Endothelial cell of umbilical vein (primary cell): ENCODE results near the gene DDR2. TPM values are rescaled to one million over a fixed set of nuclear protein-coding genes. Genes with fewer than 3 reads are reported as not detected.

Source experiments
- BruUV-seq: library from RNA; stranded (reverse); fragments of 400-500 nt; replicated peaks from 2 replicates; lab custom pipeline; 2021; lab: Mats Ljungman, UMichigan
- CTCF ChIA-PET: fragments of 300-600, 350-600 bp; sonication (Branson Sonifier 250); formaldehyde crosslinking; loops from one replicate; lab custom pipeline; 2021; ENCODE audit warnings: antibody characterized with exemption, inconsistent platforms; lab: Charles Lee
- POLR2A ChIA-PET: fragments of 300-600, 350-600 bp; sonication (Branson Sonifier 250); formaldehyde crosslinking; loops from one replicate; lab custom pipeline; 2021; ENCODE audit warnings: antibody characterized with exemption, inconsistent platforms; lab: Charles Lee
- DNase-seq: peaks from one replicate; pipeline ENCODE4 v3.0.0-alpha.2; 2011; ENCODE audit warnings: low read depth, low spot score
- FAIRE-seq: peaks from 2 replicates; lab custom pipeline; 2011; peaks lifted over from hg19 to GRCh38; lab: Jason Lieb, UNC
- H2AFZ ChIP-seq: 2 replicates; pipeline ENCODE4 v1.6.0; 2012; ENCODE audit warnings: low read depth, low read length, control low read depth, inconsistent platforms
- H3K27ac ChIP-seq: 2 replicates; pipeline ENCODE4 v1.5.1; 2011; ENCODE audit warnings: low read depth, mild to moderate bottlenecking, control low read depth, low read length, moderate library complexity; ENCODE audit not compliant: insufficient read depth
- H3K27me3 ChIP-seq, 2 experiments: 2 replicates each; pipeline versions ENCODE4 v1.6.0 to v1.6.1; 2011; ENCODE audit warnings: low read length in 2 of 2, mixed read lengths in 1 of 2; ENCODE audit not compliant: control insufficient read depth in 2 of 2, insufficient read depth in 2 of 2
- H3K36me3 ChIP-seq, 2 experiments: 2 replicates in 1 of 2; 3 replicates in 1 of 2; pipeline ENCODE4 v1.5.1; 2011; ENCODE audit warnings: low read length in 2 of 2, mild to moderate bottlenecking in 1 of 2, moderate library complexity in 1 of 2; ENCODE audit not compliant: control insufficient read depth in 2 of 2, insufficient read depth in 2 of 2; ENCODE audit errors: extremely low read depth in 1 of 2
- H3K4me1 ChIP-seq: 3 replicates; pipeline ENCODE4 v1.5.1; 2011; ENCODE audit warnings: mild to moderate bottlenecking, low read length; ENCODE audit not compliant: control insufficient read depth, insufficient read depth; ENCODE audit errors: extremely low read depth
- H3K4me2 ChIP-seq: 2 replicates; pipeline ENCODE4 v1.6.1; 2011; ENCODE audit warnings: low read length, control low read depth, mixed read lengths; ENCODE audit not compliant: insufficient read depth
- H3K4me3 ChIP-seq, 3 experiments: fragments of 200-600 bp in 1 of 3; sonication (generic), shearing (Covaris generic) in 1 of 3; replicated peaks in 1 of 3; 2 replicates each; pipeline ENCODE4 v1.5.1; 2011 to 2016; ENCODE audit warnings: control low read depth in 3 of 3, low read length in 3 of 3, mild to moderate bottlenecking in 2 of 3, inconsistent platforms in 1 of 3, low read depth in 1 of 3, moderate library complexity in 1 of 3; ENCODE audit not compliant: insufficient read depth in 1 of 3
- H3K79me2 ChIP-seq: 2 replicates; pipeline ENCODE4 v1.6.0; 2012; ENCODE audit warnings: low read length, inconsistent platforms; ENCODE audit not compliant: control insufficient read depth, insufficient read depth
- H3K9ac ChIP-seq: replicated peaks from 2 replicates; pipeline ENCODE3; 2011; ENCODE audit warnings: low read length, control low read depth; ENCODE audit not compliant: insufficient read depth; ENCODE audit errors: extremely low read depth
- H3K9me1 ChIP-seq: replicated peaks from 3 replicates; pipeline ENCODE4 v1.6.0; 2011; ENCODE audit warnings: mild to moderate bottlenecking, low read length; ENCODE audit not compliant: control insufficient read depth, insufficient read depth; ENCODE audit errors: extremely low read depth
- H3K9me3 ChIP-seq: replicated peaks from 2 replicates; pipeline ENCODE4 v1.5.1; 2012; ENCODE audit warnings: low read length, inconsistent platforms; ENCODE audit not compliant: control insufficient read depth, insufficient read depth
- H4K20me1 ChIP-seq: replicated peaks from 2 replicates; pipeline ENCODE3; 2011; ENCODE audit warnings: mild to moderate bottlenecking, low read length; ENCODE audit not compliant: control insufficient read depth, insufficient read depth; ENCODE audit errors: extremely low read depth
- EZH2 ChIP-seq: IDR thresholded peaks from 2 replicates; pipeline ENCODE4 v1.6.1; 2012; ENCODE audit warnings: borderline replicate concordance, low read depth, mild to moderate bottlenecking, moderate library complexity, low read length, inconsistent platforms; ENCODE audit not compliant: severe bottlenecking
- FOS ChIP-seq: IDR thresholded peaks from 2 replicates; pipeline ENCODE4 v1.6.1; 2011; ENCODE audit warnings: mild to moderate bottlenecking, low read length, moderate library complexity, borderline replicate concordance; ENCODE audit not compliant: insufficient read depth
- GATA2 ChIP-seq: IDR thresholded peaks from 2 replicates; pipeline ENCODE4 v1.7.0; 2011; ENCODE audit warnings: low read depth, mild to moderate bottlenecking, moderate library complexity, mixed read lengths, low read length; ENCODE audit not compliant: insufficient read length, insufficient read depth
- JUN ChIP-seq: IDR thresholded peaks from 2 replicates; pipeline ENCODE4 v1.6.1; 2011; ENCODE audit warnings: borderline replicate concordance, low read depth; ENCODE audit not compliant: insufficient read length, insufficient read depth
- MYC ChIP-seq: IDR thresholded peaks from one replicate; pipeline ENCODE4 v1.6.1; 2011; ENCODE audit warnings: mild to moderate bottlenecking, low read depth, low read length
- POLR2A ChIP-seq: IDR thresholded peaks from 2 replicates; pipeline ENCODE4 v1.6.1; 2012; ENCODE audit warnings: low read depth, mild to moderate bottlenecking, control low read depth, low read length
- POLR2AphosphoS5 ChIP-seq: IDR thresholded peaks from 2 replicates; pipeline ENCODE4 v1.6.1; 2012; ENCODE audit warnings: low read depth, mild to moderate bottlenecking, control low read depth, low read length, moderate library complexity; ENCODE audit not compliant: insufficient read depth
- dilution Hi-C: fragments of 300-500 bp; cut with MboI; formaldehyde crosslinking; loops from one replicate; pipeline ENCODE4 v1.15.0; 2019; ENCODE audit warnings: low sequenced_read_pairs; ENCODE audit not compliant: extremely low pct_ligation_motif_present
- intact Hi-C: fragments of 100-400 bp; cut with micrococcal nuclease; formaldehyde crosslinking; loops from one replicate; pipeline ENCODE4 v1.10.0; 2022
- polyA plus RNA-seq, 4 experiments: library from polyadenylated mRNA; depleted of rRNA in 3 of 4; stranded (reverse) in 3 of 4; unstranded in 1 of 4; fragments of >200 nt; gene quantifications; 2 replicates each; pipeline versions ENCODE4 v1.2.1 to v1.2.3, GENCODE V29; 2011 to 2012; ENCODE audit warnings: missing spikeins in 1 of 4
- total RNA-seq: library from RNA; stranded (reverse); gene quantifications from 2 replicates; pipeline ENCODE4 v1.2.3, GENCODE V29; 2021
- TF ChIP-seq, protein P1 (sequence below): IDR thresholded peaks from 2 replicates; pipeline ENCODE4 v1.6.1; 2011; ENCODE audit not compliant: insufficient read depth, insufficient read length
- TF ChIP-seq, protein P2 (sequence below), 2 donors: IDR thresholded peaks; 1 replicate in 1 of 2; 2 replicates in 1 of 2; pipeline ENCODE4 v1.5.1; 2011; ENCODE audit warnings: low read length in 2 of 2, mild to moderate bottlenecking in 2 of 2, moderate library complexity in 2 of 2, control low read depth in 1 of 2, inconsistent platforms in 1 of 2, low read depth in 1 of 2; ENCODE audit not compliant: insufficient read depth in 1 of 2; ENCODE audit errors: extremely low read depth in 1 of 2

DDR2 gene
- total and polyA plus RNA-seq, 2 donors (not counting 3 experiments of a cell fraction or from before 2014, with no cell fraction given): 27.8 to 30.8 TPM

DNA sequence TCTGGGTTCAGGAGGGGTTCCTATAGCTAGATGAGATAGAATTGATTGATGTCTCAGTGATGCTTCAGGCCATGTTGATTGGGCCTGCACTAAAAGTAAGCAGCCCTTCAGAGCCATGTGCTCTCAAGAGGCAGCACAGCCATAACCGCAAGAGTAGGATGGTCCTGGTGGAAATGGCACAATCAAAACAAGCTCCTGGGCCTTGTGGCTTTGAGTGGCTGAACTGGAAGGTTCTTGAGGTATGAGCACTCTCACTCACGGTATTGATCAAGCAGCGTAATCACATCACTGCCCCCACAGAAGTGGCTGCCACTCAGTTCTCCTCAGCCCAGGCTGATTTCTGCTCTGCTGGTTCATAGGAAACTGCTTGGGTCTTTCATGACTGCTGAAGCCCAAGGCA, 76.0 kb downstream of the DDR2 start:
- POLR2A ChIA-PET: no interaction called here
- Histone ChIP-seq H3K79me2 (no peaks in the 10 kb centered on the region), H3K27me3 (no peaks in the 10 kb centered on the region), H3K9ac (no peak overlapping the region), H3K4me2 (no peak overlapping the region), H3K4me3 (no peak overlapping the region), H3K36me3 (peaks cover 0 to 2% of the 10 kb centered on the region in 2 experiments), H2AFZ (no peak overlapping the region), H4K20me1 (no peaks in the 10 kb centered on the region), H3K4me1 (peaks cover 27% of the 10 kb centered on the region), H3K9me1 (no peaks in the 10 kb centered on the region), H3K27ac (no peak overlapping the region), H3K9me3 (no peaks in the 10 kb centered on the region)
- DNase-seq (no peak), FAIRE-seq (no peak)
- dilution Hi-C loops: no loop called here
- no TSS peak for BruUV-seq
- CTCF ChIA-PET: no interaction called here
- no peak for TF ChIP-seq POLR2AphosphoS5
- no peak for TF ChIP-seq JUN
- TF ChIP-seq FOS: no peak
- no peak for TF ChIP-seq GATA2
- no peak for TF ChIP-seq MYC
- TF ChIP-seq, protein P1, sequence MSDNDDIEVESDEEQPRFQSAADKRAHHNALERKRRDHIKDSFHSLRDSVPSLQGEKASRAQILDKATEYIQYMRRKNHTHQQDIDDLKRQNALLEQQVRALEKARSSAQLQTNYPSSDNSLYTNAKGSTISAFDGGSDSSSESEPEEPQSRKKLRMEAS: no peak
- TF ChIP-seq EZH2: no peak
- TF ChIP-seq, protein P2, sequence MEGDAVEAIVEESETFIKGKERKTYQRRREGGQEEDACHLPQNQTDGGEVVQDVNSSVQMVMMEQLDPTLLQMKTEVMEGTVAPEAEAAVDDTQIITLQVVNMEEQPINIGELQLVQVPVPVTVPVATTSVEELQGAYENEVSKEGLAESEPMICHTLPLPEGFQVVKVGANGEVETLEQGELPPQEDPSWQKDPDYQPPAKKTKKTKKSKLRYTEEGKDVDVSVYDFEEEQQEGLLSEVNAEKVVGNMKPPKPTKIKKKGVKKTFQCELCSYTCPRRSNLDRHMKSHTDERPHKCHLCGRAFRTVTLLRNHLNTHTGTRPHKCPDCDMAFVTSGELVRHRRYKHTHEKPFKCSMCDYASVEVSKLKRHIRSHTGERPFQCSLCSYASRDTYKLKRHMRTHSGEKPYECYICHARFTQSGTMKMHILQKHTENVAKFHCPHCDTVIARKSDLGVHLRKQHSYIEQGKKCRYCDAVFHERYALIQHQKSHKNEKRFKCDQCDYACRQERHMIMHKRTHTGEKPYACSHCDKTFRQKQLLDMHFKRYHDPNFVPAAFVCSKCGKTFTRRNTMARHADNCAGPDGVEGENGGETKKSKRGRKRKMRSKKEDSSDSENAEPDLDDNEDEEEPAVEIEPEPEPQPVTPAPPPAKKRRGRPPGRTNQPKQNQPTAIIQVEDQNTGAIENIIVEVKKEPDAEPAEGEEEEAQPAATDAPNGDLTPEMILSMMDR (IDR thresholded peaks at IDR 0.05; ENCODE audit: extremely low read depth in 1 of 2, insufficient read depth in 1 of 2, low read depth in 1 of 2, low read length in 2 of 2): no peak
- TF ChIP-seq POLR2A: no peak
- intact Hi-C loops: no loop called here
